Smooth muscle cell (in vitro differentiated cells): ENCODE results near the gene ELMOD3. TPM values are rescaled to one million over a fixed set of nuclear protein-coding genes. Genes with fewer than 3 reads are reported as not detected.

Experiments used
- DNase-seq: peaks from one replicate; lab custom pipeline; 2025; ENCODE audit not compliant: unreplicated experiment; lab: John Stamatoyannopoulos, UW
- H2AFZ ChIP-seq: fragments of 200-600 bp; sonication (generic); 2 replicates; pipeline ENCODE4 v1.6.0; 2016; ENCODE audit warnings: antibody characterized with exemption, low read depth, mild to moderate bottlenecking
- H3F3A ChIP-seq: fragments of 200-600 bp; sonication (generic); 2 replicates; pipeline ENCODE4 v1.6.0; 2017; ENCODE audit warnings: antibody characterized with exemption, low read depth
- H3K27ac ChIP-seq: fragments of 200-600 bp; sonication (generic); 2 replicates; pipeline ENCODE4 v1.5.1; 2016; ENCODE audit warnings: low read depth, mild to moderate bottlenecking
- H3K27me3 ChIP-seq: fragments of 200-600 bp; sonication (generic); 2 replicates; pipeline ENCODE4 v1.6.1; 2016; ENCODE audit warnings: low read depth, mild to moderate bottlenecking
- H3K36me3 ChIP-seq: fragments of 200-600 bp; sonication (generic); 2 replicates; pipeline ENCODE4 v1.5.1; 2016; ENCODE audit warnings: low read depth
- H3K4me1 ChIP-seq: fragments of 200-600 bp; sonication (generic); 2 replicates; pipeline ENCODE4 v1.5.1; 2016; ENCODE audit warnings: low read depth
- H3K4me2 ChIP-seq: fragments of 200-600 bp; sonication (generic); 2 replicates; pipeline ENCODE4 v1.6.0; 2016; ENCODE audit warnings: mild to moderate bottlenecking
- H3K4me3 ChIP-seq: fragments of 200-600 bp; sonication (generic); 2 replicates; pipeline ENCODE4 v1.5.1; 2016; ENCODE audit warnings: mild to moderate bottlenecking
- H3K79me2 ChIP-seq: fragments of 200-600 bp; sonication (generic); 2 replicates; pipeline ENCODE4 v1.6.0; 2016; ENCODE audit warnings: low read depth, mild to moderate bottlenecking
- H3K9ac ChIP-seq: fragments of 200-600 bp; sonication (generic); 2 replicates; pipeline ENCODE4 v1.6.0; 2016; ENCODE audit warnings: low read depth
- H3K9me3 ChIP-seq: fragments of 200-600 bp; sonication (generic); replicated peaks from 2 replicates; pipeline ENCODE4 v1.5.1; 2016; ENCODE audit warnings: low read depth
- H4K20me1 ChIP-seq: fragments of 200-600 bp; sonication (generic); 2 replicates; pipeline ENCODE4 v1.6.0; 2016; ENCODE audit warnings: low read depth
- WGBS: methylation state at CpG from one replicate; pipeline ENCODE4 v1.1.7; 2016; ENCODE audit warnings: low lambda C conversion rate; 5-methylcytosine and 5-hydroxymethylcytosine counted together
- polyA plus RNA-seq: library from polyadenylated mRNA; unstranded; fragments of >200 nt; fragmentation: Nextera tagmentation; extraction: Ambion mirVana; gene quantifications from 2 replicates; pipeline ENCODE4 v1.2.1, GENCODE V29; 2016
- total RNA-seq: library from RNA; depleted of rRNA; stranded (reverse); fragments of >200 nt; gene quantifications from 2 replicates; pipeline ENCODE4 v1.2.3, GENCODE V29; 2014
- TF ChIP-seq, protein P1 (sequence below): fragments of 200-600 bp; sonication (generic); IDR thresholded peaks from 2 replicates; pipeline ENCODE4 v1.5.1; 2017; ENCODE audit warnings: borderline replicate concordance, mild to moderate bottlenecking, antibody characterized with exemption; ENCODE audit not compliant: insufficient read depth, poor library complexity, severe bottlenecking

The ELMOD3 gene
- total and polyA plus RNA-seq, 2 experiments from 2014 or later = 13.3 to 15.2 TPM

GRCh38 chr2:85390941-85391669 is 36.5 kb downstream of the ELMOD3 start:
- H3K4me1 ChIP-seq = no peaks in the 10 kb centered on the region
- H3K9me3 ChIP-seq = no peaks in the 10 kb centered on the region
- no peak overlapping the region for H3K4me3 ChIP-seq
- no peak for DNase-seq
- H3K4me2 ChIP-seq = no peak overlapping the region
- no peaks in the 10 kb centered on the region for H3K27me3 ChIP-seq
- no peaks in the 10 kb centered on the region for H3F3A ChIP-seq
- H3K36me3 ChIP-seq = no peaks in the 10 kb centered on the region
- no peak overlapping the region for H3K27ac ChIP-seq
- no peaks in the 10 kb centered on the region for H4K20me1 ChIP-seq
- H3K9ac ChIP-seq = no peak overlapping the region
- WGBS = 85% methylated on average over 11 of the region's 11 CpGs
- TF ChIP-seq, protein P1, sequence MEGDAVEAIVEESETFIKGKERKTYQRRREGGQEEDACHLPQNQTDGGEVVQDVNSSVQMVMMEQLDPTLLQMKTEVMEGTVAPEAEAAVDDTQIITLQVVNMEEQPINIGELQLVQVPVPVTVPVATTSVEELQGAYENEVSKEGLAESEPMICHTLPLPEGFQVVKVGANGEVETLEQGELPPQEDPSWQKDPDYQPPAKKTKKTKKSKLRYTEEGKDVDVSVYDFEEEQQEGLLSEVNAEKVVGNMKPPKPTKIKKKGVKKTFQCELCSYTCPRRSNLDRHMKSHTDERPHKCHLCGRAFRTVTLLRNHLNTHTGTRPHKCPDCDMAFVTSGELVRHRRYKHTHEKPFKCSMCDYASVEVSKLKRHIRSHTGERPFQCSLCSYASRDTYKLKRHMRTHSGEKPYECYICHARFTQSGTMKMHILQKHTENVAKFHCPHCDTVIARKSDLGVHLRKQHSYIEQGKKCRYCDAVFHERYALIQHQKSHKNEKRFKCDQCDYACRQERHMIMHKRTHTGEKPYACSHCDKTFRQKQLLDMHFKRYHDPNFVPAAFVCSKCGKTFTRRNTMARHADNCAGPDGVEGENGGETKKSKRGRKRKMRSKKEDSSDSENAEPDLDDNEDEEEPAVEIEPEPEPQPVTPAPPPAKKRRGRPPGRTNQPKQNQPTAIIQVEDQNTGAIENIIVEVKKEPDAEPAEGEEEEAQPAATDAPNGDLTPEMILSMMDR = peak; percentile 46
- H3K79me2 ChIP-seq = no peaks in the 10 kb centered on the region
- no peak overlapping the region for H2AFZ ChIP-seq

DNA sequence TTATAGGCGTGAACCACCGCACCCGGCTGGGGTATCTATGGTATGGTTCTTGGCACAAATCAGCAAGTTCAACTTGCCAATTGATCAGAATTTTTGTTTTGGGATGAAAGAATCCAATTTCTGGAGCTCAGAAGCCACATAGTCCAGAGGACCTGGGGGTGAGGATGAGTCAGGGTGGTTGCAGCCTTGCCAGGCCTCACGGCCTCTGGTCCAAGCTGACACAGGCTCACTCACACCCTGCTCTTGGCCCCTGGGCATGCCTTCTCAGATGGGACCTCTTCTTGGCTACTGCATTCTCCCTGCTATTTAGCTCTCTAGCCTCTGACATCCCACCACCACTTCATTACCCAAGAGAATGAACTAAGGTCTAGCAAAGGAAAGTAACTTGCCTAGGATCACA is 39.3 kb downstream of the ELMOD3 start:
- Histone ChIP-seq H3K79me2 (no peaks in the 10 kb centered on the region), H3K27ac (no peak overlapping the region), H3K9me3 (no peaks in the 10 kb centered on the region), H3K4me3 (no peak overlapping the region), H3K4me2 (no peak overlapping the region), H2AFZ (no peak overlapping the region), H3K4me1 (no peaks in the 10 kb centered on the region), H4K20me1 (no peaks in the 10 kb centered on the region), H3K27me3 (no peaks in the 10 kb centered on the region), H3K9ac (no peak overlapping the region), H3F3A (no peaks in the 10 kb centered on the region), H3K36me3 (no peaks in the 10 kb centered on the region)
- TF ChIP-seq, protein P1 = no peak
- WGBS = 99% methylated on average over 3 of the region's 4 CpGs
- DNase-seq = no peak

- TF ChIP-seq, protein P1 = no peak
- no peaks in the 10 kb centered on the region for H4K20me1 ChIP-seq
- WGBS = 96% methylated on average over 4 of the region's 4 CpGs
- H3K4me3 ChIP-seq = no peak overlapping the region
- no peaks in the 10 kb centered on the region for H3K27me3 ChIP-seq
- H3K27ac ChIP-seq = no peak overlapping the region
- H3K4me1 ChIP-seq = no peaks in the 10 kb centered on the region
- no peaks in the 10 kb centered on the region for H3K9me3 ChIP-seq
- DNase-seq = no peak
- no peak overlapping the region for H3K9ac ChIP-seq
- no peaks in the 10 kb centered on the region for H3K36me3 ChIP-seq
- H3K79me2 ChIP-seq = no peaks in the 10 kb centered on the region
- H2AFZ ChIP-seq = no peak overlapping the region
- H3K4me2 ChIP-seq = no peak overlapping the region
- no peaks in the 10 kb centered on the region for H3F3A ChIP-seq
Observed at GRCh38 chr2:85394261-85394681, 39.7 kb downstream of the ELMOD3 start.

DNA sequence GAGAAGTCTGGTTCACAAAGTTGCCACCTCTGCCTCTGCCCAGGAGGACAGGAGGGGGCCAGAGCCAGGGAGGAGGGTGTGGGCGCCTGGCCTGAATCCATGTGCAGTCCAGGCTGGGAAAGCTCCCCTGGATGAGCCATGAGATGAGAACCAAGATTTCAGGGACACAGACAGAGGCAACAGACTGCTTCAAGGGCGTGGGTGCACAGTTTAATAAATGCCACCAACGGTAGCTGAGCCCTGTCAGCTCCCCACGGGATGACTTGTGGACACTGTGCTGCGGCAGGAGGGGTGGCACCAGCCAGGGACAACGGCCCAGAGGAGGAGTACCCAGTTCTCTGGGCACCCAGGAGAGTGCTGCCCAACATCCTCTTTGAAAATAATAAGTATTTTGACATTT is 40.4 kb downstream of the ELMOD3 start:
- Histone ChIP-seq H3K9me3 (no peaks in the 10 kb centered on the region), H3K79me2 (no peaks in the 10 kb centered on the region), H2AFZ (no peak overlapping the region), H3F3A (no peaks in the 10 kb centered on the region), H3K27ac (no peak overlapping the region), H3K4me3 (no peak overlapping the region), H3K36me3 (no peaks in the 10 kb centered on the region), H3K9ac (no peak overlapping the region), H3K4me2 (no peak overlapping the region), H3K4me1 (no peaks in the 10 kb centered on the region), H3K27me3 (no peaks in the 10 kb centered on the region), H4K20me1 (no peaks in the 10 kb centered on the region)
- DNase-seq = no peak
- WGBS = 89% methylated on average over 6 of the region's 6 CpGs
- TF ChIP-seq, protein P1 = no peak
